SK-N-MC (cell line): Measurements from ENCODE around the gene B3GALT5.

Experiments used
- EZH2 ChIP-seq: fragments of 200-600 bp; sonication (generic); IDR thresholded peaks from one replicate; pipeline ENCODE4 v1.6.1; 2017; ENCODE audit warnings: antibody characterized with exemption
- POLR2AphosphoS5 ChIP-seq: IDR thresholded peaks from 2 replicates; pipeline ENCODE4 v1.6.1; 2012; ENCODE audit warnings: mild to moderate bottlenecking, low read depth, low read length, borderline replicate concordance

- TF ChIP-seq POLR2AphosphoS5 = no peak
- TF ChIP-seq EZH2 = no peak
Observed at GRCh38 chr21:39712273-39712672, 99.5 kb downstream of the B3GALT5 start.
